ENCODE results near the gene WDFY2.

DNA sequence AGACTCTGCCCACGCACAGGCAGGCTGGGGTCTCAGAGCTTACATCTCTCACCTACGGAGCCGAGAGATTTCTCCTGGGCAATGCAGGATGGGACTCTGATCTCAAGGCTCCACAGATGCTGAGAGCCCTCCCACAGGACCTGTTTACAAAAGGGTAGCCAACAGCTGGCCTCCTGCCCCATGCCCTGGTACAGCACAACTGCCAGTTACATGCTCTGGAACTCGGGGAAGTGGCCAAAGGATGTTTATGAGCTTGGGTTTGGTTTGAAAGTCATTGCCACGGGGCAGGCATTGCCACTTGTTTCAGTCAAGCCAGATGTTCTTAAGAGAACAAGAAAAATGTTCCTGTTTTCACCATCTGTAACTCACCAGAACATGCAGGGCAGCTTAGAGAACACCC is 216.2 kb downstream of the WDFY2 start:
- TF ChIP-seq, protein P1, sequence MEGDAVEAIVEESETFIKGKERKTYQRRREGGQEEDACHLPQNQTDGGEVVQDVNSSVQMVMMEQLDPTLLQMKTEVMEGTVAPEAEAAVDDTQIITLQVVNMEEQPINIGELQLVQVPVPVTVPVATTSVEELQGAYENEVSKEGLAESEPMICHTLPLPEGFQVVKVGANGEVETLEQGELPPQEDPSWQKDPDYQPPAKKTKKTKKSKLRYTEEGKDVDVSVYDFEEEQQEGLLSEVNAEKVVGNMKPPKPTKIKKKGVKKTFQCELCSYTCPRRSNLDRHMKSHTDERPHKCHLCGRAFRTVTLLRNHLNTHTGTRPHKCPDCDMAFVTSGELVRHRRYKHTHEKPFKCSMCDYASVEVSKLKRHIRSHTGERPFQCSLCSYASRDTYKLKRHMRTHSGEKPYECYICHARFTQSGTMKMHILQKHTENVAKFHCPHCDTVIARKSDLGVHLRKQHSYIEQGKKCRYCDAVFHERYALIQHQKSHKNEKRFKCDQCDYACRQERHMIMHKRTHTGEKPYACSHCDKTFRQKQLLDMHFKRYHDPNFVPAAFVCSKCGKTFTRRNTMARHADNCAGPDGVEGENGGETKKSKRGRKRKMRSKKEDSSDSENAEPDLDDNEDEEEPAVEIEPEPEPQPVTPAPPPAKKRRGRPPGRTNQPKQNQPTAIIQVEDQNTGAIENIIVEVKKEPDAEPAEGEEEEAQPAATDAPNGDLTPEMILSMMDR (IDR thresholded peaks at IDR 0.05): no peak
- no peak for TF ChIP-seq POLR2A (IDR thresholded peaks at IDR 0.05)
- TF ChIP-seq EP300 (IDR thresholded peaks at IDR 0.05): no peak

Data from tibial nerve (tissue), 4 donors.